Measurements from ENCODE around the gene RFX4.

The RFX4 gene

GRCh38 chr12:106646472-106646871 lies 63.7 kb downstream of the RFX4 start:
- DNase-seq (ENCODE audit: low spot score) = no peak

GRCh38 chr12:106647793-106648514 lies 65.2 kb downstream of the RFX4 start:
- no peak for DNase-seq (ENCODE audit: low spot score)

- no peak for DNase-seq (ENCODE audit: low spot score)
These were observed 65.9 kb downstream of the RFX4 start for GRCh38 chr12:106648736-106649135.

- DNase-seq (ENCODE audit: low spot score) = no peak
These were observed 68.7 kb downstream of the RFX4 start for GRCh38 chr12:106651552-106651951.

- DNase-seq (ENCODE audit: low spot score) = no peak
These were observed 69.8 kb downstream of the RFX4 start for GRCh38 chr12:106652510-106653015.

- DNase-seq (ENCODE audit: low spot score) = no peak
These were observed 72.8 kb downstream of the RFX4 start for GRCh38 chr12:106655577-106655976.

GRCh38 chr12:106657488-106657887 lies 74.7 kb downstream of the RFX4 start:
- DNase-seq (ENCODE audit: low spot score) = no peak

- no peak for DNase-seq (ENCODE audit: low spot score)
These were observed 80.6 kb downstream of the RFX4 start for GRCh38 chr12:106663385-106663784.

GRCh38 chr12:106669216-106669615 lies 86.4 kb downstream of the RFX4 start:
- DNase-seq (ENCODE audit: low spot score) = no peak

- no peak for DNase-seq (ENCODE audit: low spot score)
These were observed 87.3 kb downstream of the RFX4 start for GRCh38 chr12:106670131-106670530.

- peak; percentile 18 for DNase-seq (ENCODE audit: low spot score)
These were observed 89.0 kb downstream of the RFX4 start for GRCh38 chr12:106671840-106672239.

GRCh38 chr12:106672314-106673025 lies 89.7 kb downstream of the RFX4 start:
- no peak for DNase-seq (ENCODE audit: low spot score)

GRCh38 chr12:106673141-106673540 lies 90.3 kb downstream of the RFX4 start:
- no peak for DNase-seq (ENCODE audit: low spot score)

GRCh38 chr12:106675651-106676435 lies 93.0 kb downstream of the RFX4 start:
- DNase-seq (ENCODE audit: low spot score) = no peak

GRCh38 chr12:106679574-106679973 lies 96.8 kb downstream of the RFX4 start:
- DNase-seq (ENCODE audit: low spot score) = no peak

GRCh38 chr12:106680280-106680679 lies 97.5 kb downstream of the RFX4 start:
- DNase-seq (ENCODE audit: low spot score) = no peak

- no peak for DNase-seq (ENCODE audit: low spot score)
These were observed 98.4 kb downstream of the RFX4 start for GRCh38 chr12:106681210-106681609.

GRCh38 chr12:106682594-106683234 lies 99.9 kb downstream of the RFX4 start:
- no peak for DNase-seq (ENCODE audit: low spot score)

GRCh38 chr12:106684497-106684896 lies 101.7 kb downstream of the RFX4 start:
- DNase-seq (ENCODE audit: low spot score) = no peak

- DNase-seq (ENCODE audit: low spot score) = no peak
These were observed 102.6 kb downstream of the RFX4 start for GRCh38 chr12:106685381-106685780.

GRCh38 chr12:106687672-106688071 lies 104.9 kb downstream of the RFX4 start:
- DNase-seq (ENCODE audit: low spot score) = no peak
